DOHH2 (cell line): ENCODE measurements around the gene CD8B2.

Experiments used
- CTCF ChIP-seq: fragments of 200-600 bp; sonication (generic); IDR thresholded peaks from one replicate; pipeline ENCODE4 v1.5.1; 2014; ENCODE audit warnings: antibody characterized with exemption, mild to moderate bottlenecking, low read depth, low read length; ENCODE audit not compliant: poor library complexity, severe bottlenecking
- EZH2phosphoT487 ChIP-seq: fragments of 200-600 bp; sonication (generic); IDR thresholded peaks from 2 replicates; pipeline ENCODE4 v1.6.1; 2017; ENCODE audit warnings: borderline replicate concordance, mild to moderate bottlenecking, antibody characterized with exemption, low read length, moderate library complexity, mixed read lengths

GRCh38 chr2:106516436-106516835, 29.3 kb downstream of the CD8B2 start:
- TF ChIP-seq CTCF (no peak), EZH2phosphoT487 (no peak)
